A204.1 (cell line): Measurements from ENCODE around the gene EPHA4.

Experiments
- FAIRE-seq: peaks from 2 replicates; lab custom pipeline; 2012; peaks lifted over from hg19 to GRCh38; lab: Jason Lieb, UNC

The EPHA4 gene

GRCh38 chr2:221572219-221572820, at the start of gene EPHA4:
Gene EPHA4 (minus strand): TSS chr2:221572304. CDS start chr2:221572248, 56 bp downstream.
- no peak for FAIRE-seq

DNA sequence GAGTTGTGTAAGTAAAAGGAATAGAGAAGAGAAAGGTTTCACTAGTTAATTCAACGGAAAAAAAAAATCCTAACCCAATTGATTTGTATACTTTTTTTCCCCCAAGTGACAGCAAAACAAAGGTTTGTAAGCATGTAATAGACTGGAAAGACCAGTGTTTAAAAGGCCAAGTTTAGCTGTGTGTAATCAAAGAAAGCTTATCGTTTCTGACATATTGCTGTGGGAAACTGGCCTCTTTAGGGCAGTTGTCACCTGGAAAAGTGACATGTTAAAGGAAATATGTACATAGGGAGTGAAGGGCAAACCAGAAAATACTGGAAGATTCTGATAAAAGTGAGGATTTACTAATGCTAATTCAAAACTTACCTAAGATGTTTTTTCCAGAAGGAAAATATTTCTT, 45.9 kb upstream of the EPHA4 start:
- FAIRE-seq: no peak

GRCh38 chr2:221616561-221616960, 44.5 kb upstream of the EPHA4 start:
- FAIRE-seq: no peak

GRCh38 chr2:221614274-221614673, 42.2 kb upstream of the EPHA4 start:
- no peak for FAIRE-seq

GRCh38 chr2:221612800-221613199, 40.7 kb upstream of the EPHA4 start:
- no peak for FAIRE-seq

- FAIRE-seq: no peak
These were observed 40.1 kb upstream of the EPHA4 start for GRCh38 chr2:221612161-221612560.

GRCh38 chr2:221610675-221611074, 38.6 kb upstream of the EPHA4 start:
- FAIRE-seq: no peak

DNA sequence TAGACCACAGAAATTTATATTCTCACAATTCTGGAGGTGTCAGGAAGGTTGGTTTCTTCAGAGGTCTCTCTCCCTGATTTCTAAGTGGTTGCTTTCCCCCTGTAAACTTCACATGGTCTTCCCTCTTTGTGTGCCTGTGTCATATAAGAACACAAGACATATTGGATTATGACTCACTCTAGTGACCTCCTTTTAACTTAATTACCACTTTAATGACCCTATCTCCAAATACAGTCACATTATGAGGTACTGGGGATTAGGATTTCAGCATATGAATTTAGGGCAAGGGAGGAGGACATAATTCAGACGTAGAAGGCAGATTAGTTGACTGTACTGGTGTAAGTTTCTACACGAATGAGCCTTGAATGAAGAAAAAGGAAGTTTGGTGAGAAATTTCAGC, 38.2 kb upstream of the EPHA4 start:
- no peak for FAIRE-seq

- FAIRE-seq: no peak
These were observed 36.3 kb upstream of the EPHA4 start for GRCh38 chr2:221608442-221608841.

GRCh38 chr2:221606424-221606823, 34.3 kb upstream of the EPHA4 start:
- no peak for FAIRE-seq

GRCh38 chr2:221605751-221606240, 33.7 kb upstream of the EPHA4 start:
- no peak for FAIRE-seq

DNA sequence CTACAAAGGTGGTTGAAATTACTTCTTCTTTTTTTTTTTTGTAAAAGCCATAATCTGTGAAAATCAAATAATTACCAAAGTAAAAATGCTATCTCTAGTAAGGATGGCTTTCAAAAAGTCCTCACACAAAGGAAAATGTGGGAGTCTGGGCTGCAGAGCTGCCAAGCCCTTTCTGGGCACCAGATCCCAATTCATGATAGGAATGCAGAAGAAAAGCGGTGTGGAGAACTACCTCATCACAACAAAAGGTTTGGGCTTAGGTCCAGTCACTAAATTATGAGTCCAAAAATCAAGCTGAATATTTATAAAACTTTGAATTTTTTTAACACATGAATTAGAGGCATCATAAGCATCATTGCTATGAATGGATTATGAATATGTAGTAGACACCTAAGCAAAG, 30.8 kb upstream of the EPHA4 start:
- no peak for FAIRE-seq

DNA sequence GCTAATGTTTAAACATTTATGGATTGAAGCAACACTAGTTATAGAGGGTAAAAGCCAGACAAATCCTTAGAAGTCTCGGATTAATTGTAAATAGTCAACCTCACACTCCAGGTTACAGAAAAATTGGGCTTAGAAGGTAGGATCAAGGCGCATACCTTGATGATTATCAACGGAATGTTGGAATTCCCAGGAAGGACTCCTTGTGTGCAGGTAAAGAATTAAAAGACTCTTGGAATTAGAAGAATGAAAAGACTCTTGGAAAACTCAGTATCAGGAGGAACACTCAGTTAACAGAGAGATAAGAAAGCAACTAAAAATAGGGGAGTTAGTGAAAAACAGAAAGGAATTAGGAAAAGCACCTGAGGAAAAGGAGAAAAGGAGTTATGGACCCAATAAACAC, 29.3 kb upstream of the EPHA4 start:
- no peak for FAIRE-seq

GRCh38 chr2:221600388-221600787, 28.3 kb upstream of the EPHA4 start:
- FAIRE-seq: no peak

DNA sequence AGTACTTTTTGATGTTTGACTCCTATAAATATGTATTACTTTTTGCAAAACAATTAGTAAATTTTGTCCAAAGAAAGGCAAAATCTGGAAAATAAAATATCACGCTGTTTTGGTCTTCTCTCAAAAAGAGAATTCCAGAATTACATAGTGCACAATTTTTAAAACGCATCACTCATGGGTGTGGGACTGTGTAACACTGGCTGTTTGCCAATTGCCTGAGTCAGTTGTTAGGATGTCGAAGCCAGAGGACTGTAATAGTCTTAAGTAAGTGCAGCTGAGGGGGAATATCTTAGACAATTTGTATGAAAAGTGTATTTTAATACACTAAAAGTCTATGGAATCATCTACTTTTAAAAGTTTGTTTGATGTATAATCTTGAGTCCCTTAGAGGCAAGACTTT, 24.1 kb upstream of the EPHA4 start:
- no peak for FAIRE-seq

- no peak for FAIRE-seq
These were observed 18.8 kb upstream of the EPHA4 start for GRCh38 chr2:221590861-221591365.

DNA sequence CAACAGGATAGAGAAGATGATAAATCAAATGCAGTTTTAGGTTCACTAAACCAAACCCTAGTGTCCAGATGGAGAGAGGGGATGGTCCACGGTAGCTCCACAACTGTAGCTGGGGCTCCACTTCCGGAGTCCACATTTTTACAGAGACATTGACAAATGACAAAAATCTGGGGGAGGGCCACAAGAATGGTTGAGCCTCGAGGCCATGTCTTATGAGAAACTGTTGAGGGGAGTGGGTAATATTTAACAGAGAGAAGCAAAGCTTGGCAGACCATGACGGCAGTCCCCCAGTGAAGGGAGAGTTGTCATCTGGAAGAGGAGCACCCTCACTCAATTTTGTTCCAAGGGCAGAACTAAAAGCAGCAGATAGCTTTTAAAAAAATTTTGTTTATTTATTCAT, 17.6 kb upstream of the EPHA4 start:
- no peak for FAIRE-seq

DNA sequence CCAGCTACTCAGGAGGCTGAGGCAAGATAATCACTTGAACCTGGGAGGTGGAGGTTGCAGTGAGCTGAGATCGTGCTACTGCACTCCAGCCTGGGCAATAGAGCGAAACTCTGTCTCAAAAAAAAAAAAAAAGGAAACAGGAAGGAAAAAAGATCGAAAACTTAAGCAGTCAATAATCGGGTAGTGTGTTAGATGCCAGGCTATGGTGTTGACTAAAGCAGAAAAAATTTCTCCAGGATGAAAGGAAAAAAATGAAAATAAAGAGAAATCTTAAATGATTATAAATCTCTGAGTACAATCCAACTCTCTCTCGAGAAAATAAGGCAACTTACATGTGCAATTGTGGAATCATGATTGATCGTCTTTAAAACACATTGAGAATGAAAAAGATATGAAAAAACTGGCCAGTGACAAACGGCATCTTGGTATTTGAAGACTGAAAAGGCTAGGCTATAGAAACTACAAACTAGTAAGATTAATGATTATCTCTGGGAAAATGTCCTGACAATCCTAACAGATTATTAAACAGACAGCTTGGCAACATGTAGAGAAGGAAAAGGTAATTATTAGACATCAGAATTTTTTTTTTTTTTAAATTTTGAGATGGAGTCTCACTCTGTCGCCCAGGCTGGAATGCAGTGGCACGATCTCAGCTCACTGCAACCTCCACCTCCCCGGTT, 16.3 kb upstream of the EPHA4 start:
- no peak for FAIRE-seq

DNA sequence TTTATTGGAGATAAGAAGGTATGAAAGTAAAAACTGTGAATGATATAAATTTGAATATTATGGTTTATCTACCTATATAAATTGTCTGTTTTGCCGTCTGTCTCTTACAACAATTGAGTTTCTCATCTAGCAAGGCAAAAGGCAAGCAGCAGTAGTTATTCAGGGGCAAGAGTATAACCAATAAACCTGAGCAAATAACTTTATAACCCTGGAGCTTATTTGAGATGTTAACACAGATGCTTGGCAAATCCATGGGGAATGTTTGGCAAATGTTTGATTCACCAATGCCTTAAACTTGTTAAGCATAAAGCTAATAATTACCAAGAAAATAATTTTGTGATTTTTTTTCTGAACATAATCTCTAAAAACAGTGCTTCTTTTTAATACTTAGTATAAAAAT, 9.9 kb upstream of the EPHA4 start:
- FAIRE-seq: no peak

DNA sequence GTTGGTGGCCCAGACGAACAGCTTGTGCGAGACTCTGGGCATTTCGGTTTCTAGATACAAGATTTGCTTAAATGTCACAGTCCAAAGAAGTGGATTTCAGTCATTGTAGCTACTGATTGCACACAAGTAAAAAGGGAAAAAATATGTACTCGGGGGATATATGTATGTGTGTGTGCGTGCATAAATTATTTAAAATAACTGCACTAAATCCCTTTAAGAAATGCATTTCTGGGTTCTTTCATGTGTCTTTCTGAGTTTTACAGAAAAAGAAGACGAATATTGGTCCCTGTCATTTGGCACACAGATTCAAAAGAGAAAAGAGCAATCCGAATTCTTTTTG, 2.1 kb upstream of the EPHA4 start:
- no peak for FAIRE-seq

GRCh38 chr2:221573430-221574230, 1.5 kb upstream of the EPHA4 start:
- FAIRE-seq: no peak

GRCh38 chr2:221572821-221573429, 821 bp upstream of the EPHA4 start:
- no peak for FAIRE-seq
